ENCODE measurements around the gene KRTCAP2. TPM values are rescaled to one million over a fixed set of nuclear protein-coding genes. Genes with fewer than 3 reads are reported as not detected.

The KRTCAP2 gene
- total RNA-seq, 1 donor from 2014 or later: 221 TPM

DNA sequence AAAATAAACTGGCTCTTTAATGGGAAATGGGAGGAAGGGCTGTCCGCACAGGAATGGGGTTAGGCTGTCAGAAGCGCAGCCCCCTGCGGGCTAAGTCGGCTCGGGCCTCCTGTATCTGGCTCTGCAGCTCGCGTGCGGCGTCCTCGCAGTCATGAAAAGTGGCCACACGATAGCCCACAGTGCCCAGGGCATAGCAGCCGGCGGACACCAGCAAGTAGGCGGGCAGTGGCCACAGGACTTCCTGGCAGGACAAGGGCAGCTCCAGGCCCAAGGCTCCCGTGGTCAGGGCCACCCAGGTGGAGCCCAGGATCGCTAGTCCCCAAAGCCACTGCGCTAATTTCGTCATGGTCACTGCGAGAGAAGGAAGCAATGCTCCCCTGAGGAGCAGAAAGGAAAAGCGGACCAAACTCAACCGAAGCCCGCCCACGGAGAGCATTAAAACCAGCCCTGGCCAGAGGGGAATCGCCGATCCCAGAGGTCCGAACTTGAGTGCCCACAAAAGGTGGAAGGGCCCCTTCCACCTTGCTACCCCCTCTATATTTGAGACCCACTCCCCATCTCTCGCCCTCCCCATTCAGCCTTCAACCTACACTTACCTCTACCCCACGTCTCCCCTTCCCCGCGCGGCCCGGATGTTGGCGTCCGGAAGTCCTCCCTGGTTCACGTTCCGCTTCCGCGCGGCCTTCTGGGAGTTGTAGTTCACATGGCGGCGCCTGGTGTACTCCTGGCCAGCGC is 33.0 kb downstream of the KRTCAP2 start, which contains the start of gene DPM3:
DPM3 (minus strand) TSS at position 637 of the 735 bp plus-strand sequence; CDS start at position 346, 291 bp downstream.
- intact Hi-C loops (cut with micrococcal nuclease): no loop called here

DNA sequence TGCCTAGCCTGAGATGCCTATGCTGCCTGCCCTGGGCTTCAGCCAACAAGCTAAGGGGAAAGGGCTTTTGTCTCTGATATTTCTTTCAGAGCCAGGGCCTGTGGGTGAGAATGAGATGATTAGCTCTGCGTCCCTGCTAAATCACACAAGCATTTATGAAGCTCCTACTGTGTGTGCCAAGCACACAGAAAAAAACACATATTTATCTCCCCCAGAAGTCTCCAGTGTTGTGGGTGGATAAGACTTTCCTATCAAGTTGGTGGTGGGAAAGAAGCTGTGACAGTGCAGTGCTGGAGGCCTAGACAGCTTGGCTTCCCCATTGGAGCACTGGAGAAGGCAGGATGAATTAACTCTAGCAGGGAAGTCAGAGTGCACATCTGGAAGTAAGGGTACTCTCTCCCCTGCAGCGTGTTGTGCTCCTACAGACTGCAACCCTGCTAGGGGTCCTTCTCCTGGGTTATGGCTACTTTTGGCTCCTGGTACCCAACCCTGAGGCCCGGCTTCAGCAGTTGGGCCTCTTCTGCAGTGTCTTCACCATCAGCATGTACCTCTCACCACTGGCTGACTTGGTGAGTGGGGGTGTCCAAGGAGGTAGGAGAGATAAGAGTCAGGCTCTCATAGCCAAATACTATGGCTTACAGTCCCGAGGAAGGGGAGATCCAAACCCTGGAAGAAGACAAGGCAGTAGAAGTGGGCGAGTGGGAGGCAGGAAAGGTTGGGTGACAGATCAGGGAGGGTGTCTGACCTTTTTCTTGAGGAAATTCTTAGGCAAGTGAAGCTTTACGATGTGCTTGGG is 35.8 kb downstream of the KRTCAP2 start:
- intact Hi-C loops (cut with micrococcal nuclease): no loop called here

DNA sequence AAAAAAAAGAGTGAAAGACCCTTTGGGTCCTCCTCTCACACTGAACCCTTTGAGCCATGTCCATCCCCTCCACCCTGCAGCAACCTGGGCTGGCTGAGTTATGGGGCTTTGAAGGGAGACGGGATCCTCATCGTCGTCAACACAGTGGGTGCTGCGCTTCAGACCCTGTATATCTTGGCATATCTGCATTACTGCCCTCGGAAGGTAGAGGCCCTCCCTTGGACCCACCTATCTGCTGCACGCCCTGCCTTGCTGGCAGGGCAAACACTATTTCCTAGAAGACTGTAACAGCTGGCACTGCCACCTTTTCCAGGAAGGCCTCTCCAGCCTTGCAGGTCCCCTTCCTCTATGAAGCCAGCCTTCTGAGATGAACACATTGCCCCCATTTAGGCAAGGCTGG is 36.4 kb downstream of the KRTCAP2 start:
- intact Hi-C loops (cut with micrococcal nuclease): no loop called here

DNA sequence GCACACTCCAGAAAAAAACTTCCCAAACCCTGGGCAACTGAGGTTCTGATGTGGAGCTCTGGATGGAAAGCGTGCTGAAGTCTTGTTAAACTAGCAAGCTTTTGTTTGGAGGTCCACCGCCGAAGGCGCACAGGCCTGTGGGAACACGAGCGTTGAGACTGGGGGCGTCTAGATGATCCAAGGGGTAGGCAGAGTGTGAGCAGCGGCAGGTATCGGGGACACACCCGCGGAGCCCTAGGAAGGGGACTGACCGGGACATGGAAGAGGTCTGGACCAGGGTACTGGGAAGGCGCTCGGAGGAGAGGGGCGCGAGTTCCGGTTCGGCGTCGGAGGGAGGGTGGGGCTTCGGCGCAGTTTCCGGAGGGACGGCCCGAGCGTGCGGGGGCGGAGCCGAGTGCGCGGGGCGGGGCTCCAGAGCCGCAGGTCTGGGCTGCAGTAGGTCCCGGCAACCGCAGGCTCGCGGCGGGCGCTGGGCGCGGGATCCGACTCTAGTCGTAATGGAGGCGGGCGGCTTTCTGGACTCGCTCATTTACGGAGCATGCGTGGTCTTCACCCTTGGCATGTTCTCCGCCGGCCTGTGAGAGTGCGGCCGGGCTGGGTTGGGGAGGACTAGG is 37.6 kb downstream of the KRTCAP2 start, which contains the start of gene SLC50A1:
SLC50A1 (plus strand) TSS at position 438 of the 614 bp plus-strand sequence; CDS start at position 498, 60 bp downstream.
- intact Hi-C loops (cut with micrococcal nuclease): loop anchor here (1.0 to 2.0 kb wide), 3 partner anchors 37 to 72 kb away; partner anchors contain the start of genes EFNA4, KRTCAP2 and TRIM46

DNA sequence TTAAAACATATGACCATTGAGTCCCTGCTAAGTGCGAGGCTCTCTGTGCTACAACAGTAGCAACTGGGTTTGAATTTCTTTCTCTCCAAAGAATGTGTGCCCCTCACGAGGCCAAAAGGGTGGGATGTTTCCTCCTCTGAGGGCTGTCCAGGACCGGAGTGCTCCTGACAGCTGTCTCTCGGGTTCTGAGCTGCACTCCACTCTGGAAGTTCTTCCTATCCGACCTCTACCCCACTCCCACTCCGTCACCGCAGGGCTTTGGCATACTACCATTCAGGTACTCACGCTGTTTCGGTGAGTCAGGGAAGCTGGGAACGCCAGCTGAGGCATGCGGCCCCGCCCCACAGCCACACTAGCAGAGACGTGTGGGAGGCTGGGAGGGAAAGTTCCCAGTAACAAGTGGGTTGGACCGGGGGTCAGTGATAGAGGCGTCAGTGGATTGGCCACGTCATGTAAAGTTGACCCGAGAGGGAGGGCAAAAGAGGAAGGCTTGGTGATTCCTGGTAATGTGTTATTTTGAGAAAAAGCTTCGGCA is 38.2 kb downstream of the KRTCAP2 start:
- intact Hi-C loops (cut with micrococcal nuclease): loop anchor here (1.0 to 2.0 kb wide), 3 partner anchors 38 to 72 kb away; partner anchors contain the start of genes EFNA4, KRTCAP2 and TRIM46

DNA sequence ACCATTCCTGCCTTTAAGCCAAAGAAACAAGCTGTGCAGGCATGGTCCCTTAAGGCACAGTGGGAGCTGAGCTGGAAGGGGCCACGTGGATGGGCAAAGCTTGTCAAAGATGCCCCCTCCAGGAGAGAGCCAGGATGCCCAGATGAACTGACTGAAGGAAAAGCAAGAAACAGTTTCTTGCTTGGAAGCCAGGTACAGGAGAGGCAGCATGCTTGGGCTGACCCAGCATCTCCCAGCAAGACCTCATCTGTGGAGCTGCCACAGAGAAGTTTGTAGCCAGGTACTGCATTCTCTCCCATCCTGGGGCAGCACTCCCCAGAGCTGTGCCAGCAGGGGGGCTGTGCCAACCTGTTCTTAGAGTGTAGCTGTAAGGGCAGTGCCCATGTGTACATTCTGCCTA is 38.8 kb downstream of the KRTCAP2 start:
- intact Hi-C loops (cut with micrococcal nuclease): loop anchor here (2.0 kb wide), 2 partner anchors 38 to 50 kb away; partner anchors contain the start of genes KRTCAP2 and TRIM46

DNA sequence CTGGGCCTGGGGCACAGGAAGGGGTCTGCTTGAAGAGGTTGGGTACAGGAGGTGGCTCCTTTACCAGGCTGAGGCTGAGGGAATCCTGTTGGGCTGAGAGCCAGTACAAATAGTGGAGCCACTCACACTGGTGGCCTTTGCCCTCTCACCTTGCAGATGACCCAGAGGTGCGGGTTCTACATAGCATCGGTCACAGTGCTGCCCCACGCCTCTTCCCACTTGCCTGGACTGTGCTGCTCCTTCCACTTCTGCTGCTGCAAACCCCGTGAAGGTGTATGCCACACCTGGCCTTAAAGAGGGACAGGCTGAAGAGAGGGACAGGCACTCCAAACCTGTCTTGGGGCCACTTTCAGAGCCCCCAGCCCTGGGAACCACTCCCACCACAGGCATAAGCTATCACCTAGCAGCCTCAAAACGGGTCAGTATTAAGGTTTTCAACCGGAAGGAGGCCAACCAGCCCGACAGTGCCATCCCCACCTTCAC is 39.3 kb downstream of the KRTCAP2 start:
- intact Hi-C loops (cut with micrococcal nuclease): loop anchor here (2.0 kb wide), 2 partner anchors 39 to 49 kb away; partner anchors contain the start of genes KRTCAP2 and TRIM46

DNA sequence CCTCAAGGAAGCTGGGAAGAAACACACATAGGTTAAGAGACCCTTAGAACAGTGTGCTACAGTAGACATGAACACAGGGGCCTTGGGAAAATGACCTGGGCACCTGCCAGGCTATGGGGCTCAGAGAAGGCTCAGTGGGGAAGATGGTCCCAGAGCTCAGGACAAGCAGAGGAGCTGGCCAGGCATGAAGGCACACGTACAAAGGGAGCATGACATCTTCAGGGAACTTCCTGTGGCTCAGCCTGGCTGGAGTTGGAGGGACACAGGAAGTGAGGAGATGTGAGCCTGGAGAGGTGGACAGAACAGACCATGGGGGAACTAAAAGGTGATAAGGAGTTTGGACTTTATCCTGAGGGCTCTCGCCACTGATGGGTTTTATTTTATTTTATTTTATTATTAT is 41.2 kb downstream of the KRTCAP2 start:
- intact Hi-C loops (cut with micrococcal nuclease): no loop called here

DNA sequence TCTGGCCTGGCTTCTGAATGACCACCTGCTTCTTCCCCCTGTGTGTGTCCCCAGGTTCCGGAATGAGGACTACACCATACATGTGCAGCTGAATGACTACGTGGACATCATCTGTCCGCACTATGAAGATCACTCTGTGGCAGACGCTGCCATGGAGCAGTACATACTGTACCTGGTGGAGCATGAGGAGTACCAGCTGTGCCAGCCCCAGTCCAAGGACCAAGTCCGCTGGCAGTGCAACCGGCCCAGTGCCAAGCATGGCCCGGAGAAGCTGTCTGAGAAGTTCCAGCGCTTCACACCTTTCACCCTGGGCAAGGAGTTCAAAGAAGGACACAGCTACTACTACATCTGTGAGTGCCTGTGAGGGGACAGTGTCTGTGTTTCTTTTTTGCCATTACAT is 41.8 kb downstream of the KRTCAP2 start:
- intact Hi-C loops (cut with micrococcal nuclease): no loop called here

DNA sequence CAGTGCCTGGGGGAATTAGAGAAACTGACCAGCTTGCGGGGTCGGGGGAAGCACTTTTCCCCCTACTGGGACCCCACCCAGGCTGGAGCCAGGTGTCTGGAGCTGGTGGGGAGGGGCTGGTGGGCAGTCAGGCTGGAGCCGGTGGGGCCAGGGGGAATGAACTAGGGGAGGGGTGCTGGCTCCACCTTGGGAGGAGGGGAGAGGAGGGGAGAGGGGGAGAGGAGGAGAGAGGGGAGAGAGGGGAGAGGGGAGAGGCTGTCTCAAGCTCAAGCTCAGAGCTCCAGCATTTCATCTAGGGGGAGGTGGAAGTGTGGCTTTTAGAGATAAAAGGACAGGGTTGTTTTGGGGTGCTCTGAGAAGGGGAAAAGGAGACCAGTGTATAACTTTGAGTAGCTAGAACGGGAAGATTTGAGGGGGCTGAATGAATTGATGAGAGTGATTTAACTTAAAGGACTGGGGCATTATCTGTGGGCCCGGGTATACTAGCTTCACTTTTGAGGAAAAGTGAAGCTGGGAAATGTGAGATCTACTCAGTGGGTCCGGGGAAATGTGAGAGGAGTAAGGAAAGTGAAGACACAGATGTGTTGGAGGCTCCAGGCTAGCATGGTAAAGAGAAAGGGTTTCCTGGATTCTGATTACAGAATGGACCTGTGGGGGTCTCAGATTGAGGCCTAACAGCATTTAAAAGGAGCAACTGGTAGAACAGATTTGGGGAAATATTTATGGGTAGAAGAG is 42.7 kb downstream of the KRTCAP2 start:
- intact Hi-C loops (cut with micrococcal nuclease): no loop called here

DNA sequence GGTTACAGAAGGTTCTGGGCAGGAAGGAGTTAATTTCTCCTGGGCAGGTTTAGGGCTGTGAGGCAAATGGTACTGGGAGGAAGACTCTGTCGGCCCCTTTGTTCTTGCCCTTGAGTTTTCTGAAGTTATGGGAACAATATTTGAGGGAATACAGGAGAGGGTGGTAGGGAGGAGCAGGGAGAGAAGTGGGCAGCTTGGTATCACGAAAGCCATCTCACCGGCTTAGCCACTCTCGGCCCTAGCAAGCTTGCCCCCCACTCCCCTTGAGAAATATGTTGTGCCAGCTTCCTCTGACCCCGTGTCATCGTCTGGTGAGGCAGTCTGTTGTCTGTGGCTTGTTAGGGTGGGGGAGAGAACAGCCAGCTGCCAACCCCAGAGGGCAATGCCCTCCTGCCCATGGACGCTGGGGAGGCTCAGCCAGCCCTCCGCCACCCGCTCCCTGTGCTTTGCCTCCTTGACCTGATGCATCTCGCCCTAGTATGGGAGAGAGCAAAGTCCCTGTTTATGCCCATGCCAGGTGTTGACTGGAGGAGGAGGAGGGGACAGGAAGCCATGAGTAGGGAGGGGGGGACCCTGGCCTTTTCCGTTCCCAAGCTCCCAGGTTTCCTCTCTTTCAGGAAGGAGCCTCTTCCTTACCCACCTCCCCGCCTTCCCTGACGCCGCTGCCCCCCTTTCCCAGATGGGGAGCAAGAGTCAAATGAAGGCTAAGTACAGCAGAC is 44.2 kb downstream of the KRTCAP2 start:
- intact Hi-C loops (cut with micrococcal nuclease): loop anchor here (5.0 kb wide), 1 partner anchor 37 kb away; no protein-coding TSS in a partner anchor

DNA sequence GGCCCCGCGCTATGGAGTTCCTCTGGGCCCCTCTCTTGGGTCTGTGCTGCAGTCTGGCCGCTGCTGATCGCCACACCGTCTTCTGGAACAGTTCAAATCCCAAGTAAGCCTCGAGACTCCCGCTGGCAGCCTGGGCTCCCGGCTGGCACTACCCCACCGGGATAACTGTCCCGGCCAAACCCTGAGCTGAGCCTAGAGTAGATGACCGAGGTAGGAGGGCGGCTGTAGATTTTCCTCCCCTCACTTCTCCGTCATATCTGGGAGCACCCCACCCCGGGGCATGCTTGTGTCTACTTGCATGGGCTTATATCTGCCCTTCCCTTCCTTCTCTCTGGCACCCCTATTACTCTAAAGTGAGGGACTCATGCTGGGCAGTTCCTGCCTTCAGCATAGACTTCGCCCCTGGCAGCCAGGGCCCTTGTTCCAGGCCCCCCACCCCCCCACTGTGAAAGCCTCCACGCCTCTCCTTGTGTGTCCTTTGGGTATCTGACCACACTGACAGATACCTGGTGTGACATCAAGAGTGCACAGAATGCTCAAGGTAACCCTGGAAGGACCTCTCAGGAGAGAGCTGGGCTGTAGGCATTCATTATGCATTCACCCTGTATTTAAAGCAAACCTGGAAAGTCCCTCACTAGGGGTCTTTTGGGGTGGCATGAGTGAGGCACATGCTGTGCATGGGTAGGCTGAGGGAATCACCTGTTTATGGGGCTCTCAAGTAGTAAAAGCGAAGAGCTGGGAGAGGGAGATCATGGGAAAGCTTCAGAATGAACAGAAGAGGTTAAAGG is 44.9 kb downstream of the KRTCAP2 start:
- intact Hi-C loops (cut with micrococcal nuclease): loop anchor here (5.0 kb wide), 1 partner anchor 36 kb away; no protein-coding TSS in a partner anchor

DNA sequence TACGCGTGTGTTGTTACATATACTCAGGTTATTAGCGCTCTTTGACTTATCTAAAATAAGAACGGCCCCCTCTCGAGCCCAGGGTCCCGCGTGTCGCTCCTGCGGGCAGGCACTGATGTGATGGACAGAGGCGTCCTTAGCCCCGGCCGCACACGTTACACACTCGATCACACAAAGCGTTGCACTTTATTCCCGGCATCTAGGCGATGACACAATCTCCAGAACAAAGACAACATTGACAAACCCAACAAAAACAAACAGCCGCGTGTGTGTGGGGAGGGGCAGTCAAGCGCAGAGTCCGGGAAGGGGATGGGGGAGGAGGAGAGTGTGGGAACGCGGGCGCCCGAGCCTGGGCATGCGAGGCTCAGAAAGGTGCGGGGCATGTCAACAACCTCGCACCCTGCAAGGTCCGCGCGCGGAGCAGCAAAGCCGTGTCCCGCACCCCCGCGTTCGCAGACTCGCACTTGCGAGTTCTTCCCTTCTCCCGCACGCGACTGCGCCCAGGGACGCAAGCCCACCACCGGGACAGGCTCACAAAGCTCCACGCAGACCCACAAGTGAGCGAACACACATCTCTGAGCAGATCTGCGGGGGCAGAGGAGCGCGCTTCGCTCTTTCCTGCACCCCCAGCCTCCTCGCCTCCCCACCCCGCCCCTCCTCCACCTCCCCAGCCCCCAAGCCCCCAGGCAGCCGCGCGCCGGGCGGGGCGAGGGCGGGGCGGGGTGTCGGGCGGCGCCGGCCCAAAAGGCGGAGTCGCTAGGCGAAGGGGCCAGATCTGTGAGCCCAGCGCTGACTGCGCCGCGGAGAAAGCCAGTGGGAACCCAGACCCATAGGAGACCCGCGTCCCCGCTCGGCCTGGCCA is 45.8 kb downstream of the KRTCAP2 start, which contains the start of gene EFNA1:
EFNA1 (plus strand) TSS at position 772 of the 862 bp plus-strand sequence. CDS start 102 bp downstream, outside the sequence.
- intact Hi-C loops (cut with micrococcal nuclease): loop anchor here (5.0 kb wide), 1 partner anchor 35 kb away; no protein-coding TSS in a partner anchor

DNA sequence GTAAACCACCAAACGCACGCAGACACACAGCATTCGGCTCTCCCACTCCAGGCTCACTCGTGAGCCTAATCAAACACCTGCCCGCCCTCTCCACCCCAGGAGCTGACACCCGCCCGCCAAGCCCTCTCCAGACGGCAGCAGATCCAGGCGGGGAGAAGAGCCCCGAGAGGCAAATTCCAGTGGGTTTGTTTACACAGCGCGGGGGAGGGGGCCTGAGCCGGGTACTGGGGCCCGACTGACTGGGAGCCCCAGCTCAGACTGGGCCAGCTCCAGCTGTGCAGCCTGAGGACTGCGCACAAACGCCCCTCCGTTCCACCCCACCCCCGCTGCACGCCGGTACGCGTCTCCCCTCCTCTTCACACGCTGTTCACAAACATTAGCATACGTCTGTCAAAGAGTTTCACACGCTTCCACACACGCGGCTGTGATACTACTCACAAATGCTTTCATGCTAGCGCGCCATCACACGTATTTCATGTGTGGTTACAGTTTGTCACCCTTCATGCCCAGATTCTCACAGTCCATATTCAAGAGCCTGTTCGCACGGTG is 46.5 kb downstream of the KRTCAP2 start:
- intact Hi-C loops (cut with micrococcal nuclease): loop anchor here (5.0 kb wide), 1 partner anchor 34 kb away; no protein-coding TSS in a partner anchor

DNA sequence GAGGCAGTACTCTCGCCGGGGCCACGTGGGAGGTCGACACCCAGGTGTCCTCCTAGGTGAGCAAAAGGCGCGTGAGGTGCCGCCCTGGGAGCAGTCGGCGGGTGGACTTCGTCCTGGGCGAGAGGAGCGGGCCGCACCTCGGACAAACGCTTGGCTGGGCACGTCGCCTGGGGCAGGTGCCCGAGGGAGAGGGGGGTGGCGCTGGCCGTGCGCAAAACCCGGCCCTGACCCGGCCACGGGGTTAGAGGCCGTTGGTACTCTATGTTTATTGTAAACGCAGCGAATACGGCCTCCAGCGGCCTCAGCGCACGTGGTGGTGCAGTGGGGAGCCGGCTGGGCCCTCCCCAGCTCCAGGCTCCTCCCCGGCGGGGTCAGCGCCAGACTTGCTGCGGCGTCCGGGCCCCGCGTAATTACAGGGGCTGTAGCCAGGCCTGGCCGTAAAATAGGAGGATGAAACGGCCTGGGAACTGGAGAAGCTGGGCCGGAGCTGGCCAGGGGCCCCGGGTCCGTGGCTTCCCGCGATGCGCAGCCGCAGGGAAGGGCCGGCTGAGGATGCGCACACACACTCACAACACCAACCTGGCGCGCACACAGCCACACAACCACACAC is 47.1 kb downstream of the KRTCAP2 start:
- intact Hi-C loops (cut with micrococcal nuclease): loop anchor here (5.0 kb wide), 1 partner anchor 34 kb away; no protein-coding TSS in a partner anchor

DNA sequence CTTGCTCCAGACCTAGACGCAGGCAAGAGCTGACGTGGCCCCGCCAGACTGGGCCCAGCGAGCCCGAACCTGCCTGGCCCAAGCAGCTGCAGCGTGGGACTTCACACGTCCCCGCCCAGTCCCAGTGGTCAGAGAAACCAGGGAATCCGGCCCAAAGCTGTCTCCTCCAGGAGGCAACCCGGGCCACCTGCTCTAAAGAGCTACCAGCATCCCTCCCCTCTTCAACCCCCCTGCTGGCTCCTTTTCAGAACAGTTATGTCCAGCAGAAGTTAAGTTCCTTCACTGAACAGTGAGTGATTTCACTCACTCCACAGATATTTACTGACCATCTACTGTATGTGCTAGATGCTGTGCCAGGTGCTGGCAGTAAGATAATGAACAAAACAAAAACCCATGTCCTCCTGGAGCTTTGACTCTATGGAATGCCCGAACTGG is 47.6 kb downstream of the KRTCAP2 start:
- intact Hi-C loops (cut with micrococcal nuclease): loop anchor here (5.0 kb wide), 1 partner anchor 33 kb away; no protein-coding TSS in a partner anchor
